Activated naive CD8-positive, alpha-beta T cell treated with anti-CD3 and anti-CD28 coated beads, Interleukin-2, amount 50 U/mL, for 24 hours (primary cell): ENCODE results near the gene SLC30A2.
"Not testable (repeated sequence)": the region's sequence is repeated elsewhere in the genome, so short reads cannot be mapped to it uniquely, and the experiment has no call there.

Source experiments
- ATAC-seq: fragments of 150-1000 bp; cut with Tn5 transposase; one replicate; pipeline ENCODE4 v1.10.0; 2021
- DNase-seq: peaks from one replicate; pipeline ENCODE4 v3.0.0; 2021
- H3K27ac Mint-ChIP-seq: one replicate; pipeline ENCODE4 v1.8.0; 2021; ENCODE audit warnings: mild to moderate bottlenecking, mixed read lengths
- H3K27me3 Mint-ChIP-seq: one replicate; pipeline ENCODE4 v1.8.0; 2021; ENCODE audit warnings: mixed read lengths
- H3K36me3 Mint-ChIP-seq: one replicate; pipeline ENCODE4 v1.8.0; 2021; ENCODE audit warnings: low read depth, mixed read lengths
- H3K4me1 Mint-ChIP-seq: one replicate; pipeline ENCODE4 v1.8.0; 2021; ENCODE audit warnings: mixed read lengths
- H3K4me3 Mint-ChIP-seq: one replicate; pipeline ENCODE4 v1.8.0; 2021; ENCODE audit warnings: mild to moderate bottlenecking, moderate library complexity, mixed read lengths
- H3K9me3 Mint-ChIP-seq: one replicate; pipeline ENCODE4 v1.8.0; 2021; ENCODE audit warnings: mixed read lengths

The SLC30A2 gene

DNA sequence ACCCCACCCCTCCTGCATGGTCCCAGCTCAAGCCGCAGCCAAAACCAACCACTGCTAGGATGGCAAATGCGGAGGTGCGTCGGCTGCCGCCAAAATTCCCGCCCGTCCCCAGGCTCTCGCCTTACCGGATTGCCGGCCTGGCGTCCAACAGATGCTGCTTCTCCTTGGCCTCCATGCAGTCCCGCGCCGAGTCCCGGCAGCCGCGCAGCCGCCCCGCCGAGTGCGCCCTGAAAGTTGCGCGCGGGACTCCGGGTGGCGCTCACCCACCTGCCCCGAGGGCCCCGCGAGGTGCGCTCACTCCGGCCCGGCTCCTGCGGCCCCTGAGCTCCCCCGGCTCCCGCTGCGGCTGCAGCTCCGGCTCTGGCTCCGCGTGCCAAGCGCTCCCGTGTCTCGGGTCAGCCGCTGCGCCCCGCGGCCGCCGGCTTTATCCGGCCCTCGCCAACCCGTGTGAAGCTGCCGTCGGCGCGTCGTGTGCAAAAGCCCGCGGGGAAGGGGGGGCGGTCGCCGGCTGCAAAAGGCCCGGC lies at the start of gene SLC30A2:
Gene SLC30A2, minus strand, starts transcription at position 397 of the 524 bp plus-strand sequence. Its CDS starts 222 bp downstream, at position 175.
- no peak within 1 kb of the TSS for H3K4me3 Mint-ChIP-seq
- peaks cover 70% of the 10 kb centered on the region for H3K27me3 Mint-ChIP-seq
- H3K4me1 Mint-ChIP-seq: peaks cover 2% of the 10 kb centered on the region
- H3K36me3 Mint-ChIP-seq: no peaks in the 10 kb centered on the region
- H3K9me3 Mint-ChIP-seq: no peaks in the 10 kb centered on the region
- DNase-seq (no peak), ATAC-seq (no peak)
- no peak within 1 kb of the TSS for H3K27ac Mint-ChIP-seq

DNA sequence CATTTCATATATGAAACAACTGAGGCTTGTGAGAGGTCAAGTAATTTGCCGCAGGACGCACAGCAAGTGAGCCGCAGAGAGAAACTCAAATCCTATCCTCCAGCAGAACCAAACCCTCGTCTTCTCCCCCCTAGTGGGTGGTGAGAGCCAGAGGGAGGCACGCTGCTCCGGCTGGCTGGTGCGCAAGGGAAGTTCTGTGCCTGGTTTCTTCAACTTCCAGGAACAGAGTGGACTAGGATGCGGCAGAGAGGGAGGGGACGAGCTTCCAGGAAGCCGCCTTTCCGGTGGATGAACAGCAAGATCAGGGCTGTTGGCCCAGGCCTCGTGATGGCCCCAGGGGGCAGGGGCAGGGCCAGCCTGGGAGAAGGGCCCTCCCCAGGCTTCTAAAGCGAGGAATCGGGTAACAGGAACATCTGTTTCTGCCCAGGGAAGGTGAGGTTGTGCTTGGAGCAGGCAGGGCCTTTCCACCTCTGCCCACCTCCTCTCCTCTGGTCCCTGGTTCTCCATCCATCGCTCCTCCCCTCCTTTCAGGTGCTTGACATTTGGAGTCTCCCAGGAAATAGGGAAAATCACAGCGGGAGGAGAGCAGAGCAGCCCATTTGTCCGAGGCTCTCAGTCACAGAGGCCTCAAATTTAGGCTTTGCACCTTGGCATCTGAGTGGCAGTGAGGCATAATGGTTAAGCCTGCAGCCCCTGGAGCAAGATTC lies 48.9 kb upstream of the SLC30A2 start:
- no peaks in the 10 kb centered on the region for H3K36me3 Mint-ChIP-seq
- peaks cover 28% of the 10 kb centered on the region for H3K27me3 Mint-ChIP-seq

DNA sequence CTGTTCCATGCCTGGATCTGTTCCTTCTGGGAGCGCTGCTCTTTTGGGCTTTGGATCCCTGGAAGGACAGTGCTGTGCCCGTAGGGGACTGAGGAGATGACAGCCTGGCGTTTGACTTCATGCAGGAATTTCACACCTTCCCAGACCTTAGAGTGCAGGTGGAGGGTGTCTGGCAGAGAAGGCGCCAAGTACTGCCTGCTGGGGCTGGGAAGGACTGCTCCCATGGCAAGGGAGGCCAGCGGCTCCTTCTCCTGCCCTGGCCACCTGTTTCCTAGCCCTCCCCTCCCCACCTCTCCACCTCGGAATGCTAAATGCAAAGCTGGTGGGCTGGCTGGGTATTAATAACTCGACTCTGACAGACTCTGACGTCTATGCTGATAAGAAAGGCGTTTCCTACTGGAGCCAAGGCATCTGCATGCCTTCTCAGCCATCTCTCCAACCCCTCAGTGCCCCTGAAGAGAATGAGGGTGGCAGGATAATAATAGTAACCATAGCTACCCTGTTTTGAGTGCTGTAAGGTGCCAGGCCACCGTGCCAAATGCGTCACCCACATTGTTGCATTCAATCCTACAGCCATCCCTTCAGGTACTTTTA lies 48.3 kb upstream of the SLC30A2 start:
- ATAC-seq (no peak), DNase-seq (no peak)
- H3K36me3 Mint-ChIP-seq: no peaks in the 10 kb centered on the region
- peaks cover 30% of the 10 kb centered on the region for H3K27me3 Mint-ChIP-seq
- H3K4me1 Mint-ChIP-seq: peaks cover 3% of the 10 kb centered on the region
- no peak overlapping the region for H3K27ac Mint-ChIP-seq
- no peaks in the 10 kb centered on the region for H3K9me3 Mint-ChIP-seq
- H3K4me3 Mint-ChIP-seq: no peak overlapping the region

More for the DNA sequence above, 48.9 kb upstream of the SLC30A2 start:
- no peak overlapping the region for H3K27ac Mint-ChIP-seq
- no peak for ATAC-seq
- peaks cover 3% of the 10 kb centered on the region for H3K4me1 Mint-ChIP-seq
- H3K4me3 Mint-ChIP-seq: no peak overlapping the region
- no peaks in the 10 kb centered on the region for H3K9me3 Mint-ChIP-seq
- no peak for DNase-seq

DNA sequence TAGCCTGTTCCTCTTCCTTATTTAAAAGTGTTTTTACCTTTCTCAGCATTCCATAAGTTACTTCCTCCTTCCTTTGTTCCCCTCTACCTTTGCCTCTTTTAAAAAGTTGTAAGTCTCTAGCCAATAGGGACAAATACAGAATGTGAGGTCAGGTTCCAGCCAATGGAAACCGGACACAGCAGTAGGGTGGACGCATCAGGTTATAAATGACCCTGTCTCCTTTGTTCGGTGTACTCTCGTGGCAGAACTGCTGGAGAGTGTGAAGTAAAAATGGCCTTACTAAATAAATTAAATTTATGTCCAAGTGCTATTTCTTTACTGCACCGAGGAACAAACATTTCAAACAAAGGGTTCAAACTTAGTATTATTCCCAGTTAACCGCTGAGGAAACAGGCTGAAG lies 47.7 kb upstream of the SLC30A2 start:
- H3K36me3 Mint-ChIP-seq, H3K4me3 Mint-ChIP-seq, DNase-seq, ATAC-seq, H3K9me3 Mint-ChIP-seq, H3K4me1 Mint-ChIP-seq, H3K27ac Mint-ChIP-seq: not testable (repeated sequence)
- H3K27me3 Mint-ChIP-seq: peaks cover 30% of the 10 kb centered on the region

- Mint-ChIP-seq H3K4me1 (no peaks in the 10 kb centered on the region), H3K27me3 (peaks cover 27% of the 10 kb centered on the region), H3K9me3 (no peaks in the 10 kb centered on the region), H3K36me3 (no peaks in the 10 kb centered on the region), H3K27ac (no peak overlapping the region), H3K4me3 (no peak overlapping the region)
- DNase-seq: no peak
- no peak for ATAC-seq
Measured at GRCh38 chr1:26092422-26092821, 46.5 kb upstream of the SLC30A2 start.

DNA sequence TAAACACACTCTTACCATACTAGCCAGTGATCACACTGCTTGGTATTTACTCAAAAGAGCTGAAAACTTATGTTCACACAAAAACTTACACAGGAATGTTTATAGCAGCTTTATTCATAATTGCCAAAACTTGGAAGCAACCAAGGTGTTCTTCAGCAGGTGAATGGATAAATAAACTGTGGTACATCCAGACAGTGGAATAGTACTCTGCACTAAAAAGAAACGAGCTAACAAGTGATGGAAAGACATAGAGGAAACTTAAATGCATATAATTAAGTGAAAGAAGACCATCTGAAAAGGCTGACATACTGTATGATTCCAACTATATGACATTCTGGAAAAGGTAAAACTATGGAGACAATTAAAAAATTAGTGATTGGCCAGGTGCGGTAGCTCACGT lies 45.0 kb upstream of the SLC30A2 start:
- no peaks in the 10 kb centered on the region for H3K4me1 Mint-ChIP-seq
- H3K27ac Mint-ChIP-seq: no peak overlapping the region
- H3K4me3 Mint-ChIP-seq: no peak overlapping the region
- no peaks in the 10 kb centered on the region for H3K36me3 Mint-ChIP-seq
- ATAC-seq (no peak), DNase-seq (no peak)
- H3K9me3 Mint-ChIP-seq: no peaks in the 10 kb centered on the region
- peaks cover 27% of the 10 kb centered on the region for H3K27me3 Mint-ChIP-seq

GRCh38 chr1:26089125-26089524 lies 43.2 kb upstream of the SLC30A2 start:
- Mint-ChIP-seq H3K36me3 (no peaks in the 10 kb centered on the region), H3K9me3 (no peaks in the 10 kb centered on the region), H3K4me3 (no peak overlapping the region), H3K27me3 (peaks cover 37% of the 10 kb centered on the region), H3K27ac (no peak overlapping the region), H3K4me1 (no peaks in the 10 kb centered on the region)
- ATAC-seq (no peak), DNase-seq (no peak)

DNA sequence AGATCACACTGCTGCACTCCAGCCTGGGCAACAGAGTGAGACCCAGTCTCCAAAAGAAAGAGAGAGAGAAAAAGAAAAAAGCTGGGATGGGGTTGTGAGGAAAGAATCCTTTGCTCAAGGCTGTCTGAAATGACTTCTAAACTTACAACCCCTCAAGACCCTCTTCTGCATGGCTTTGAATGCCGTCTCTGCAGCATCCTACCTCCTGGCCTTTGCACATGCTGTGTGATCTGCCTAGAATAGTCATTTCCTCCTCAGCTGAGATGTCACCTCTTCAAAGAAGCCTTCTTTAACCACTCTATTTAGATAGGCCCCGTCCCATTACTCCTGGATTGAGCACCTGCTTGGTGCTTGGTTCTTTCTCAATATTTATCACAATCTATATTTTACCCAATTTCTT lies 38.9 kb upstream of the SLC30A2 start:
- ATAC-seq (no peak), DNase-seq (no peak)
- Mint-ChIP-seq H3K9me3 (no peaks in the 10 kb centered on the region), H3K36me3 (no peaks in the 10 kb centered on the region), H3K4me3 (no peak overlapping the region), H3K4me1 (no peaks in the 10 kb centered on the region), H3K27ac (no peak overlapping the region), H3K27me3 (peaks cover 15% of the 10 kb centered on the region)

DNA sequence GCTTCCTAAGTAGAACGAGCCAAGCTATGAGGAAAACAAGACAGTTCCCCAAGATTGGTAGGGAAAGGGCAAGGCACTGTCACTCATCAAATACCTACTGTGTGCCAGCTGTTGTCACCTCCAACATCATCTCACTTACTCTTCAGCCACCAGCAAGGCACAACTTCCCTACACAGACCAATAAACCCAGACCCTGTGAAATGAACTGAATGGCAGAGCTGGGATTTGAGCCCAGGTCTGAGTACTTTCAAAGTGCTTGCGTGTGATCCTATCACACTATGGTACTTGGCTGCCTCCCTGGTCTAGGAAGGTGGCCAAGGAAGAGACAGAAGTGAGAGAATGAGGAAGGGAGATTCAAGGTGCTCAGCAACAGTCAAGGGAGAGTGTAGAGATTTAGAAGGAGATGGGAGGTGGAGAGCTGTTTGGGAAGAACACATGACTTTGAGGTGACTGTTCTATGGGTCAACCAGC lies 38.2 kb upstream of the SLC30A2 start:
- H3K4me1 Mint-ChIP-seq: no peaks in the 10 kb centered on the region
- H3K36me3 Mint-ChIP-seq: no peaks in the 10 kb centered on the region
- no peak overlapping the region for H3K27ac Mint-ChIP-seq
- no peak for ATAC-seq
- H3K27me3 Mint-ChIP-seq: peaks cover 12% of the 10 kb centered on the region
- H3K9me3 Mint-ChIP-seq: no peaks in the 10 kb centered on the region
- no peak overlapping the region for H3K4me3 Mint-ChIP-seq
- DNase-seq: no peak

- Mint-ChIP-seq H3K4me1 (no peaks in the 10 kb centered on the region), H3K27ac (no peak overlapping the region), H3K36me3 (no peaks in the 10 kb centered on the region), H3K4me3 (no peak overlapping the region), H3K9me3 (no peaks in the 10 kb centered on the region), H3K27me3 (peaks cover 12% of the 10 kb centered on the region)
- DNase-seq (no peak), ATAC-seq (no peak)
Measured at GRCh38 chr1:26083208-26083607, 37.3 kb upstream of the SLC30A2 start.

DNA sequence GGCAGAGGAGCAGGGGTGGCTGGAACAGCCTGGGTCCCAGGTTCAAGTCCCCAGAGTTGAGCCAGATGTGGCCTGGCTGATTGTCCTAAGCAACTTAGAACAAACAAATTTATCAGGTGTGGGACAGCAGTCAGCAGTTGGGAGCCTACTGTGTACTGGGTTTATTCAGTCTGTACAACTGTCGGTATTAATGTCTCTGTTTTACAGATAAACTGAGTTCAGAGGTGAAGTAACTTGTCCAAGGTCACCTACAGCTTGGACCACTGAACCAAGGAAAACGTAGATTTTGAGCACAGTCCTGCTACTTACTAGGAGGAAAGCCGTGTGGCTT lies 36.1 kb upstream of the SLC30A2 start:
- no peak overlapping the region for H3K4me3 Mint-ChIP-seq
- ATAC-seq (no peak), DNase-seq (no peak)
- peaks cover 12% of the 10 kb centered on the region for H3K27me3 Mint-ChIP-seq
- H3K27ac Mint-ChIP-seq: no peak overlapping the region
- H3K4me1 Mint-ChIP-seq: no peaks in the 10 kb centered on the region
- H3K9me3 Mint-ChIP-seq: no peaks in the 10 kb centered on the region
- H3K36me3 Mint-ChIP-seq: no peaks in the 10 kb centered on the region

GRCh38 chr1:26081267-26082019 lies 35.5 kb upstream of the SLC30A2 start:
- Mint-ChIP-seq H3K27me3 (peaks cover 12% of the 10 kb centered on the region), H3K27ac (no peak overlapping the region), H3K4me3 (no peak overlapping the region), H3K9me3 (no peaks in the 10 kb centered on the region), H3K4me1 (no peaks in the 10 kb centered on the region), H3K36me3 (no peaks in the 10 kb centered on the region)
- DNase-seq: no peak
- ATAC-seq: no peak

DNA sequence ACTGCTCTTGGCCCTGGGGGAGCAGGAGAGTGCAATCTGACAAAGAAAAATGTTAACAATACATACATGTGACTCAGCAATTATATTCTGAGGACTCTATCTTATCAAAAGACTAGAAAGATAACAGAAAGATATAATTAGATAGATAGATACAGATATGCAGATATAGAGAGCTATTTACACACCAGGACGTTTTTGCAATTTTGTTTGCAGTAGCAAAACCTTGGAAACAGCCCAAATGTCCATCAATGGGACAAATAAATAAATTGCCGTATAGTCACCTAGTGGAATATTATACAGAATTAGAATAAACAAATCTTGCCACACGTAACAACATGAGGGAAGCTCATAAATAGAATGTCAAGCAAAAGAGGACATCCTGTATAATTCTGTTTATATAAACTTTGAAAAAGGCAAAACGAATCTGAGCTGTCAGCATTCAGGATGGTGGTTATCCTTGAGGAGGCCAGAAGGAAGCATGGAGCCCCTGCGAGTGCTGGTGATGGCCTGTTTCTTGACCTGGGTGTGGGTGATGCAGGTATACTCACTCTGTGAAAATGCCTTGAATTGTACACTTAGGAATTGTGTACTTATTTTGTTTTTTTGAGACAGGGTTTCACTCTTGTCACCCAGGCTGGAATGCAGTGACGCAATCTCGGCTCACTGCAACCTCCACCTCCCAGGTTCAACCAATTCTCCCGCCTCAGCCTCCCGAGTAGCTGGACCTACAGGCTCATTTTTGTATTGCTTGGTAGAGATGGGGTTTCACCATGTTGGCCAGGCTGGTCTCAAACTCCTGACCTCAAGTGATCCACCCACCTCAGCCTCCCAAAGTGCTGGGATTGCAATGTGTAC lies 34.3 kb upstream of the SLC30A2 start:
- Mint-ChIP-seq H3K27ac (no peak overlapping the region), H3K4me1 (no peaks in the 10 kb centered on the region), H3K9me3 (no peaks in the 10 kb centered on the region), H3K4me3 (no peak overlapping the region), H3K36me3 (no peaks in the 10 kb centered on the region), H3K27me3 (peaks cover 13% of the 10 kb centered on the region)
- ATAC-seq: no peak
- DNase-seq: no peak

DNA sequence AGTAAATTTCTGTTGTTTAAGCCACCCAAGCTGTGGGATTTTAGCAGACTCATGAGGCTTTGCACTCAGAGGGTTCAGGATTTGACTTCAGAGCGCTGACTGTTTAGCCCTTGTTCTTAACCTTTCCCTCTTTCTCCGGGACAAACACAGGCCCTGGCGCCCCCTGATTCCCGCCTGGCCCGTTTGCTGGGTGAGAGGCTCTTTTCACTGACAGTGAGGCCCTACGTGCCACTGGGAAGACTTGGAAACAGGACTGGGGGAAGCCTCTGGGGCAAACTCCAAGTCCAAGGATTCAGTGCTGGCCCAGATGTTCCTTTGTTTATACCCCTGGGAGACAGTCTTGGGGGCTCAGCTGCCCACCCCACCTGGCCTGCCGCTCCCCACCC lies 33.3 kb upstream of the SLC30A2 start:
- H3K36me3 Mint-ChIP-seq: no peaks in the 10 kb centered on the region
- H3K9me3 Mint-ChIP-seq: no peaks in the 10 kb centered on the region
- peaks cover 6% of the 10 kb centered on the region for H3K27me3 Mint-ChIP-seq
- ATAC-seq (no peak), DNase-seq (no peak)
- H3K27ac Mint-ChIP-seq: no peak overlapping the region
- no peaks in the 10 kb centered on the region for H3K4me1 Mint-ChIP-seq
- no peak overlapping the region for H3K4me3 Mint-ChIP-seq
